ENCODE results near the gene CCNJL.

Gene CCNJL

GRCh38 chr5:160291467-160291866 is 20.9 kb downstream of the CCNJL start:
- DNase-seq (ENCODE audit: low spot score): no peak
- TF ChIP-seq CTCF (IDR thresholded peaks at IDR 0.05; ENCODE audit: extremely low read depth, missing control alignments): no peak

GRCh38 chr5:160290751-160291150 is 21.6 kb downstream of the CCNJL start:
- TF ChIP-seq CTCF (IDR thresholded peaks at IDR 0.05; ENCODE audit: extremely low read depth, missing control alignments): no peak
- no peak for DNase-seq (ENCODE audit: low spot score)

GRCh38 chr5:160289721-160290120 is 22.6 kb downstream of the CCNJL start:
- TF ChIP-seq CTCF (IDR thresholded peaks at IDR 0.05; ENCODE audit: extremely low read depth, missing control alignments): no peak
- DNase-seq (ENCODE audit: low spot score): no peak

- DNase-seq (ENCODE audit: low spot score): no peak
- no peak for TF ChIP-seq CTCF (IDR thresholded peaks at IDR 0.05; ENCODE audit: extremely low read depth, missing control alignments)
Observed at GRCh38 chr5:160289356-160289651, 23.1 kb downstream of the CCNJL start.

- DNase-seq (ENCODE audit: low spot score): no peak
- no peak for TF ChIP-seq CTCF (IDR thresholded peaks at IDR 0.05; ENCODE audit: extremely low read depth, missing control alignments)
Observed at GRCh38 chr5:160287378-160288051, 24.8 kb downstream of the CCNJL start.

GRCh38 chr5:160286947-160287346 is 25.4 kb downstream of the CCNJL start:
- no peak for TF ChIP-seq CTCF (IDR thresholded peaks at IDR 0.05; ENCODE audit: extremely low read depth, missing control alignments)
- no peak for DNase-seq (ENCODE audit: low spot score)

- no peak for TF ChIP-seq CTCF (IDR thresholded peaks at IDR 0.05; ENCODE audit: extremely low read depth, missing control alignments)
- no peak for DNase-seq (ENCODE audit: low spot score)
Observed at GRCh38 chr5:160285316-160285715, 27.0 kb downstream of the CCNJL start.
